HK-2 (cell line): ENCODE measurements around the gene CELSR1.
"Not testable (repeated sequence)": the region's sequence is repeated elsewhere in the genome, so short reads cannot be mapped to it uniquely, and the experiment has no call there.

ENCODE experiments used
- DNase-seq: peaks from one replicate; pipeline ENCODE4 v3.0.0-alpha.2; 2018; ENCODE audit not compliant: unreplicated experiment

Gene CELSR1

GRCh38 chr22:46484861-46485595 lies 52.4 kb downstream of the CELSR1 start:
- peak; percentile 56 for DNase-seq

- DNase-seq, result no peak
Observed at GRCh38 chr22:46484156-46484860, 53.1 kb downstream of the CELSR1 start.

DNA sequence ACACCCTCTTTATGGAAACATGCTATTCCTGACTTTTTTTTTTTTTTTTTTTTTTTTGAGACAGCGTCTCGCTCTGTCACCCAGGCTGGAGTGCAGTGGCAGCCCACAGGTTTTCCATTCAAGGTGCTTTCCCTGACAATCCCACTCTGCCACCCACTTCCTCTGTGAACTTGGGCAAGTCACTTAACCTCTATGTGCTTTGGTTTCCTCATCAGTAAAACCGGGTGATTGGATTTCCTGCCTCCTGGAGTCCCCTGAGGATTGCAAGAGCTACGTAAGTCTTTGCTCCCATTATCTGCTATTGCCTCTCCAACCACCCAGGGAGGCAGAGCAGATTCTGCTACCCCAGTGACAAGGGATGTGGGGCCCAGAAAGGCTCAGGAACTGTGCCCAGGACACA lies 54.1 kb downstream of the CELSR1 start:
- DNase-seq, result peak; percentile 41

- DNase-seq, result no peak
Observed at GRCh38 chr22:46482056-46482675, 55.3 kb downstream of the CELSR1 start.

- no peak for DNase-seq
Observed at GRCh38 chr22:46481386-46481785, 56.0 kb downstream of the CELSR1 start.

- DNase-seq, result no peak
Observed at GRCh38 chr22:46480396-46480795, 57.0 kb downstream of the CELSR1 start.

DNA sequence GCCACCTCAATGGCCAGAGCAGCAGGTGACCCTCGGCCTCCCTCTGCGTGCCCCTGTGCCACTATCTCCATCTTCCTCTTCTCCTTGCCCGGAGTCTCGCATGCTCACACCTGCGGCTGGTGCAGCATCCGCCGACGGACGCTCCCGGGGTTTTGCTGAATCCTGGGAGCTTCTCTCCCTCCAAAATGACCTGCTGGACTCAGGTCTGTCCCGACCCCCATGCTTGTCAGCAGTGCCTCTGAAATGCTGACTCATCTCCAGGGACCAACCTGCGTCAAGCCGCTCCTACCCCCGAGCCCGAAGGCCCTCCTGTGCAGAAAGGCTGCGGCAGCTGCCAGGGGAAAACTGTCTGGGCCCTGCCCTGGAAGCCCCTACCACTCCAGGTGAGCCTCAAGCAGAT lies 58.4 kb downstream of the CELSR1 start:
- DNase-seq, result no peak

DNA sequence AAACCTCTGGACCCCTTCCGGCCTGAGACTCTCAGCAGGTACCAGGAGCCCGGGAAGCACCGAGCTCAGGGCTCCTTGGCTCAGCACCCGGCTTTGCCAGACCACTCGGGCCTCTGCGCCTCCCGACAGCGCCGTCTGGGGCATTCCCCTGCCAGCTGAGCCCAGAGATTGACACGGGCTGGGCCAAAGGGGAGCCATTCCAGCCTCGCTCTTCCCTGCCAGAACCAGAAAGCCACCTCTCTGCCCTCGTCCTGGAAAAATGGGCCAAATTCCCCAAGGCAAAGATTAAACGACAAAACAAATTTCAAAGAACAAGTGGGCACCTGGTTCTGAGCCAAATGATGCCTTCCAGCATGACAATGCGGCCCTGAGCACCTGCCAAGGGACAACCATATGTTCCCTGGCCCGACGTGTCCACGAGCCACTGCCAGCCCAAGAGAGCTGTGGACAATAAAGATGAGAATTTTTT lies 59.3 kb downstream of the CELSR1 start:
- DNase-seq, result no peak

DNA sequence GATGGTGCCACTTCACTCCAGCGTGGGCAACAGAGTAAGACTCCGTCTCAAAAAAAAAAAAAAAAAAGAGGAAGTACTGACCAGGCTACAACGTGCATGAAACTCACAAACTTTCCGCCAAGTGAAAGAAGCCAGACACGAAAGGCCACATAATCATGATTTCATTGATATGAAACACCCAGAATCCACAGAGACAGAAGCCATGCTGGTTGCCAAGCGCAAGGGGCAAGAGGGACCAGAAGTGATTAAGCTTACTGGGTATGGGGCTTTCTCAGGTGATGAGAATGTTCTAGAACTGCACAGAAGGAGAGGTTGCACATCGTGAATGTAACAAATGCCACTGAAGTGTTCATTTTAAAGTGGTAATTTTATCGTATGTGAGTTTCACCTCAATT lies 60.9 kb downstream of the CELSR1 start:
- DNase-seq, result no peak

DNA sequence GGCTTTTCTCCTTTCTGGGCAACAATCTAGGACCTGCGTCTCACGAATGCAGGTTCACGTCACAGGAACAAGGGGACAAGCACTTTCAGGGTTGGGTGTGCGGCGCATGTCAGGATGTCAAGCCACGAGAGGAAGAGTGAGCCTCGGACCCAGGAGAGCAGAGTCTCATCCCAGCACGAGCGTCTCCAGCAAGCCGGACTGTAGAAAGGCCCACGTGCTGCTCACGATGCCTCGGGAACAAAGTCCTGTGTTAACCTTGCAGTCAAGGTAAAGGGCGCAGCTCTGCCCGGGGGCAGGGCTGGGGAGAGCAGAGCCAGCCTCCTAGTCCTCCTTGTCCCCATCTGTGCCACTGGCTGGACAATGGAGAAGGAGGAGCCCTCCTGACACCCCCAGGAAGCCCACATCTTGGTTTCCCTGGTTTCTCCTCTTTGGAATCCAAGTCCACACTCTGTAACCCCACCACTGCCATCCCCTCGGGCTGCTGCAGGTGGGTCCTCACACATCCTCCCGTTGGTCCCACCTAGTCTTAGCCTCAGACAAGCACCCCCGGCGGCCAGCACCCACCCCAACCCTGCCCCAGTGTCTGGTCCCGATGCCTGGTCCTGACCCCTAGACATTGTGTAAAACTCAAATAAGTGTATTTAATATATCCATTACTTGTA lies 63.4 kb downstream of the CELSR1 start:
- no peak for DNase-seq

DNA sequence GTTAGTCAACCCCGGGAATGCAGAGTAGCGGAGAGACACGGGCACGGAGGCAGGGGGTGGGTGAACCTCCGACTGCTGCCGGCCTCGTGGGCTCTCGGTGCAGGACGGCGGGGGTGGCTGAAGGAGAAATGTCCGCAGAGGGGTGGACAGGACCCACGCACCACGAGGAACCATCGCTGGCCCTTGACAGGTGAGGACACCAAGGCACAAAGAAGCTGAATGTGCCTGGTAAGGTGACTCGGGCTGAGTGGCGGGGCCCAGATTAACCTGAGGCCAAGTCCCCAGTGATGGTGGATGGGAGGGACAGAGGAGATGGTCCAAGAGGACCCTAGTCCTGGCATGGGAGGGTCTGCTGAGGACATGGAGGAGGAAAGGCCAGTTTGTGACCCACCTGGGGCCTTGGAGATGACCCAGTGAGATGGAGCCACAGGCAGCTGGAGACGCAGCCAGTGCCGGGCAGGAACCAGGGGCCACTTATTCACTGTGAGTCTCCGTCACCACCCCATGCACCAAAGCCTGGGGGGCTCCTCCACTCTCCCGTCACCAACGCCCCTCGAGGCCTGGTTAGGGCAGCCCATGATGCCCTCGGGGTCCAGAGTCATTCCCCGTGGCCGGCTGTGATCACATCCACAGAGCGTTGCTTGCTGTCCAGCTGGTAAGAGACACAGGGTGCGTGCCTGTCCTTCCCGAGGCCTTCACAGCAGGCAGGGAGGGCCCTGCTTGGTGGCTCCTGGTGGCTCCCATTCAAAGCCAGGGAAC lies 64.2 kb downstream of the CELSR1 start:
- no peak for DNase-seq

DNA sequence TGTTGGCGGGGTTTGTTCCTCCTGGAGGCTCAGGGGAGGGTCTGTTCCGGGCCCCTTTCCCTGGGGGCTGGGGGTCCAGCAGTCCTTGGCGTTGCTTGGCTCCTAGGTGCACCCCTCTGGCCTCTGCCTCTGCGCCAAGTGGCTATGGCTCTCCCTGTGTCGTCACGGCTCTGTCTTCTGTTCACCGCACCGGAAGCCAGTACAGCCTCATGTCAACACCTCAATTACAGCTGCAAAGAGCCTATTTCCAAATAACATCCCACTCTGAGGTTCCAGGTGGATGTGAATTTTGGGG lies 64.8 kb downstream of the CELSR1 start:
- DNase-seq, result no peak

- peak; percentile 68 for DNase-seq
Observed at GRCh38 chr22:46471901-46472721, 65.3 kb downstream of the CELSR1 start.

DNA sequence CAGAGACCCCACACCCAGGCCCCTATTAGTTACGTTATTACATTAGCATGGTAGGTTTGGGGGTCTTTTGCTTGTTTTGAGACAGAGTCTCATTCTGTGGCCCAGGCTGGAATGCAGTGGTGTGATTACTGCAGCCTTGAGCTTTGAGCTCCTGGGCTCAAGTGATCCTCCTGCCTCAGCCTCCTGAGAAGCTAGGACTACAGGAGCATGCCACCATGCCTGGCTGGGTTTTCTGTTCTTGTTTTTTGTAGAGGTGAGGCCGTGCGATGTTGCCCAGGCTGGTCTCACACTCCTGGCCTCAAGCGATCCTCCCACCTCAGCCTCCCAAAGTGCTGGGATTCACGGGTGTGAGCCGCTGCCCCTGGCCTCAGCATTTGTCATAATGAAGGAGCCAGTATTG lies 66.1 kb downstream of the CELSR1 start:
- DNase-seq, result not testable (repeated sequence)

GRCh38 chr22:46469711-46470110 lies 67.7 kb downstream of the CELSR1 start:
- DNase-seq, result no peak

DNA sequence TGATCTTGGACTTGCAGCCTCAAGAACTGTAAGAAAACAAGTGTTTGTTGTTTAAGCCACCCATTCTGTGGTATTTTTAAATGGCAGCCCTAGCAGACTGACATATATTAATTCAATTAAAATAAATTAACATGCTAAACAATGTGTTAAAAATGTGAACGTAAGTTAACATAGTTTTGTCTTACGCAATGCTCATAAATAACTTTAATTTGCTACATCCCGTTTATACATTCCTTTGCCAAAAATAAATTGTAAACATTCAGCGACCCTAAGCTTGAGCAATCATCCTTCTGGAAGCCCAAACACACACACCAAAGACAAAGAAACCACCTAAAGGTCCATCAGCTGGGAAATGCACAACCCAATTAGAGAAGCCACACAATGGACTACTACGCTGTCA lies 70.4 kb downstream of the CELSR1 start:
- DNase-seq, result no peak

GRCh38 chr22:46466255-46466676 lies 71.2 kb downstream of the CELSR1 start:
- no peak for DNase-seq

- DNase-seq, result no peak
Observed at GRCh38 chr22:46465793-46466192, 71.6 kb downstream of the CELSR1 start.

DNA sequence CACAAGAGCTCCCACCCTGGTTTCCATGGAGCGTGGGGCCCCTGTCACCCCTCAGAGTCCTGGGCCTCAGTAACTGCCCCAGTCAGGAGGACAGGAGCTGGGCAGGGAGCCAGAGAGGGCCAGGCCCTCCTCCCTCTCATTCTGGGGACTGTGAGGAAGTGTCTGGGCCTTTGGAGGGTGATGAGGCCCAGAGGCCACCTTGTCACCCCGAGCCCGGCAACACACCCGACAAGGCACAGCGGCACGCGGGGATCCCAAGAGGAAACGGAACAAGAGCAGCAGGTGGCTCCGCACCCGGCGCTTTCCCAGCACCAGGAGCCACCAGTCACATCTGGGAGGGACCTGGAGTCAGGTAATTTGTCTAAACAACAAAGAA lies 72.1 kb downstream of the CELSR1 start:
- DNase-seq, result no peak

GRCh38 chr22:46464701-46465344 lies 72.6 kb downstream of the CELSR1 start:
- no peak for DNase-seq
